Osteoblast (primary cell): Measurements from ENCODE around the gene UBN1. TPM values are rescaled to one million over a fixed set of nuclear protein-coding genes. Genes with fewer than 3 reads are reported as not detected.

Experiments used
- DNase-seq: peaks from one replicate; pipeline ENCODE4 v3.0.0; 2011; ENCODE audit warnings: low spot score, mixed read lengths; ENCODE audit not compliant: insufficient read length; ENCODE audit errors: missing footprints
- H2AFZ ChIP-seq: 2 replicates; pipeline ENCODE4 v1.6.0; 2011; ENCODE audit warnings: mild to moderate bottlenecking, low read length
- H3K27ac ChIP-seq: 2 replicates; pipeline ENCODE4 v1.5.1; 2011; ENCODE audit warnings: mild to moderate bottlenecking, low read depth, low read length, moderate library complexity
- H3K27me3 ChIP-seq: 2 replicates; pipeline ENCODE4 v1.6.0; 2012; ENCODE audit warnings: mild to moderate bottlenecking, control low read depth, inconsistent platforms, low read length, moderate library complexity; ENCODE audit not compliant: insufficient read depth
- H3K36me3 ChIP-seq: 2 replicates; pipeline ENCODE4 v1.5.1; 2011; ENCODE audit warnings: mild to moderate bottlenecking, low read length, control low read depth, moderate library complexity; ENCODE audit not compliant: insufficient read depth
- H3K4me1 ChIP-seq: 2 replicates; pipeline ENCODE4 v1.5.1; 2011; ENCODE audit warnings: mild to moderate bottlenecking, low read length, control low read depth, moderate library complexity; ENCODE audit not compliant: insufficient read depth
- H3K4me2 ChIP-seq: 2 replicates; pipeline ENCODE4 v1.6.0; 2011; ENCODE audit warnings: mild to moderate bottlenecking, low read length; ENCODE audit not compliant: insufficient read depth
- H3K4me3 ChIP-seq: fragments of 200-600 bp; sonication (generic); 3 replicates; pipeline ENCODE4 v1.5.1; 2012; ENCODE audit warnings: mild to moderate bottlenecking, low read length, inconsistent platforms; ENCODE audit not compliant: insufficient read depth
- H3K79me2 ChIP-seq: 2 replicates; pipeline ENCODE4 v1.6.0; 2012; ENCODE audit warnings: mild to moderate bottlenecking, low read length, control low read depth, inconsistent platforms; ENCODE audit not compliant: insufficient read depth
- H3K9me3 ChIP-seq: 2 replicates; pipeline ENCODE4 v1.5.1; 2011; ENCODE audit warnings: low read depth, low read length, control low read depth
- H4K20me1 ChIP-seq: 2 replicates; pipeline ENCODE4 v1.6.0; 2012; ENCODE audit warnings: mild to moderate bottlenecking, low read length, control low read depth; ENCODE audit not compliant: insufficient read depth
- CTCF ChIP-seq: IDR thresholded peaks from 2 replicates; pipeline ENCODE4 v1.5.1; 2011; ENCODE audit warnings: mild to moderate bottlenecking, low read depth, low read length, moderate library complexity; ENCODE audit errors: extremely low read depth
- total RNA-seq: library from RNA; depleted of rRNA; stranded (reverse); fragments of >200 nt; gene quantifications from 2 replicates; pipeline ENCODE4 v1.2.3, GENCODE V29; 2012

Gene UBN1
- total RNA-seq, 1 donor, result 38.4 TPM

- Histone ChIP-seq H3K27ac (no peak overlapping the region), H3K9me3 (no peaks in the 10 kb centered on the region), H3K4me2 (no peak overlapping the region), H3K4me1 (no peaks in the 10 kb centered on the region), H3K79me2 (no peaks in the 10 kb centered on the region), H2AFZ (no peak overlapping the region), H4K20me1 (no peaks in the 10 kb centered on the region), H3K4me3 (no peak overlapping the region), H3K36me3 (no peaks in the 10 kb centered on the region), H3K27me3 (peaks cover 17% of the 10 kb centered on the region)
- TF ChIP-seq CTCF, result no peak
- peak; percentile 46 for DNase-seq
Measured at GRCh38 chr16:4898811-4899473, 51.7 kb downstream of the UBN1 start.

GRCh38 chr16:4899474-4899846, 52.2 kb downstream of the UBN1 start:
- Histone ChIP-seq H3K4me2 (no peak overlapping the region), H4K20me1 (no peaks in the 10 kb centered on the region), H3K27me3 (peaks cover 22% of the 10 kb centered on the region), H3K4me1 (no peaks in the 10 kb centered on the region), H3K79me2 (no peaks in the 10 kb centered on the region), H3K36me3 (no peaks in the 10 kb centered on the region), H3K9me3 (no peaks in the 10 kb centered on the region), H3K4me3 (no peak overlapping the region), H2AFZ (no peak overlapping the region), H3K27ac (no peak overlapping the region)
- no peak for TF ChIP-seq CTCF
- peak; percentile 68 for DNase-seq

GRCh38 chr16:4900036-4900435, 52.8 kb downstream of the UBN1 start:
- Histone ChIP-seq H3K4me1 (no peaks in the 10 kb centered on the region), H3K79me2 (no peaks in the 10 kb centered on the region), H3K27ac (no peak overlapping the region), H2AFZ (no peak overlapping the region), H3K27me3 (peaks cover 25% of the 10 kb centered on the region), H3K9me3 (no peaks in the 10 kb centered on the region), H3K4me2 (no peak overlapping the region), H4K20me1 (no peaks in the 10 kb centered on the region), H3K4me3 (no peak overlapping the region), H3K36me3 (no peaks in the 10 kb centered on the region)
- peak; percentile 89 for DNase-seq
- TF ChIP-seq CTCF, result no peak

- peaks cover 31% of the 10 kb centered on the region for H3K27me3 ChIP-seq
- no peaks in the 10 kb centered on the region for H3K36me3 ChIP-seq
- H3K4me2 ChIP-seq, result no peak overlapping the region
- H2AFZ ChIP-seq, result no peak overlapping the region
- no peak overlapping the region for H3K4me3 ChIP-seq
- H3K4me1 ChIP-seq, result no peaks in the 10 kb centered on the region
- H3K27ac ChIP-seq, result no peak overlapping the region
- H3K9me3 ChIP-seq, result no peaks in the 10 kb centered on the region
- peak; percentile 22 for DNase-seq
- no peaks in the 10 kb centered on the region for H4K20me1 ChIP-seq
- TF ChIP-seq CTCF, result no peak
- H3K79me2 ChIP-seq, result no peaks in the 10 kb centered on the region
Measured at GRCh38 chr16:4900750-4901149, 53.5 kb downstream of the UBN1 start.
